Tibial nerve (tissue), 4 donors: ENCODE measurements around the gene CHD2.

Experiments used
- EP300 ChIP-seq, 2 donors: sonication (generic); formaldehyde crosslinking; IDR thresholded peaks; one replicate each; pipeline ENCODE4 v1.6.1; 2017; ENCODE audit warnings: antibody characterized with exemption in 2 of 2, mild to moderate bottlenecking in 1 of 2
- POLR2A ChIP-seq, 2 donors: fragments of 450-650 bp; IDR thresholded peaks; one replicate each; pipeline ENCODE4 v1.6.1; 2017; ENCODE audit warnings: antibody characterized with exemption in 2 of 2, mild to moderate bottlenecking in 2 of 2, moderate library complexity in 2 of 2
- TF ChIP-seq, protein P1 (sequence below), 5 experiments: fragments of 200-600 bp in 3 of 5; fragments of 450-650 bp in 2 of 5; sonication (generic) in 3 of 5; IDR thresholded peaks; one replicate each; pipeline ENCODE4 v1.5.1; 2016 to 2019; ENCODE audit warnings: antibody characterized with exemption in 5 of 5, mild to moderate bottlenecking in 3 of 5, moderate library complexity in 2 of 5

GRCh38 chr15:93049914-93050578, 149.9 kb downstream of the CHD2 start:
- TF ChIP-seq POLR2A (IDR thresholded peaks at IDR 0.05) (no peak), EP300 (IDR thresholded peaks at IDR 0.05) (no peak)
- TF ChIP-seq, protein P1, sequence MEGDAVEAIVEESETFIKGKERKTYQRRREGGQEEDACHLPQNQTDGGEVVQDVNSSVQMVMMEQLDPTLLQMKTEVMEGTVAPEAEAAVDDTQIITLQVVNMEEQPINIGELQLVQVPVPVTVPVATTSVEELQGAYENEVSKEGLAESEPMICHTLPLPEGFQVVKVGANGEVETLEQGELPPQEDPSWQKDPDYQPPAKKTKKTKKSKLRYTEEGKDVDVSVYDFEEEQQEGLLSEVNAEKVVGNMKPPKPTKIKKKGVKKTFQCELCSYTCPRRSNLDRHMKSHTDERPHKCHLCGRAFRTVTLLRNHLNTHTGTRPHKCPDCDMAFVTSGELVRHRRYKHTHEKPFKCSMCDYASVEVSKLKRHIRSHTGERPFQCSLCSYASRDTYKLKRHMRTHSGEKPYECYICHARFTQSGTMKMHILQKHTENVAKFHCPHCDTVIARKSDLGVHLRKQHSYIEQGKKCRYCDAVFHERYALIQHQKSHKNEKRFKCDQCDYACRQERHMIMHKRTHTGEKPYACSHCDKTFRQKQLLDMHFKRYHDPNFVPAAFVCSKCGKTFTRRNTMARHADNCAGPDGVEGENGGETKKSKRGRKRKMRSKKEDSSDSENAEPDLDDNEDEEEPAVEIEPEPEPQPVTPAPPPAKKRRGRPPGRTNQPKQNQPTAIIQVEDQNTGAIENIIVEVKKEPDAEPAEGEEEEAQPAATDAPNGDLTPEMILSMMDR (IDR thresholded peaks at IDR 0.05): no peak
